ENCODE measurements around the gene DENND5B.

DNA sequence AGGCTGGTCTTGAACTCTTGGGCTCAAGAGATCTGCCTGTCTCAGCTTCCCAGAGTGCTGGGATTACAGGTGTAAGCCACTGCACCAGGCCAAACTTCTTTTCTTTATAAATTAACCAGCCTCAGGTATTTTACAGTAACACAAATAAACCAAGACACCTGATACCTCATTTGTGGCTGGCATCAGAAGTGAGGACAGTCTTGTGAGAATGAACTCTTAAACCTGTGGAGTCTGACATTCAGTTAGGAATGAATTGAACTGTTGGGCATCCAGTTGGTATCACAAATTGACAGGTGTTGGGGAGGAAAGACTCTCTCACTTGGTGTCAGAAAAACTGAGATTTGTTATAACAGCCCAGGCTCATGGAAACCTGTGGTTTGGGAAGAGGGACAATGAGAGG is 120.5 kb downstream of the DENND5B start:
- TF ChIP-seq, protein P1, sequence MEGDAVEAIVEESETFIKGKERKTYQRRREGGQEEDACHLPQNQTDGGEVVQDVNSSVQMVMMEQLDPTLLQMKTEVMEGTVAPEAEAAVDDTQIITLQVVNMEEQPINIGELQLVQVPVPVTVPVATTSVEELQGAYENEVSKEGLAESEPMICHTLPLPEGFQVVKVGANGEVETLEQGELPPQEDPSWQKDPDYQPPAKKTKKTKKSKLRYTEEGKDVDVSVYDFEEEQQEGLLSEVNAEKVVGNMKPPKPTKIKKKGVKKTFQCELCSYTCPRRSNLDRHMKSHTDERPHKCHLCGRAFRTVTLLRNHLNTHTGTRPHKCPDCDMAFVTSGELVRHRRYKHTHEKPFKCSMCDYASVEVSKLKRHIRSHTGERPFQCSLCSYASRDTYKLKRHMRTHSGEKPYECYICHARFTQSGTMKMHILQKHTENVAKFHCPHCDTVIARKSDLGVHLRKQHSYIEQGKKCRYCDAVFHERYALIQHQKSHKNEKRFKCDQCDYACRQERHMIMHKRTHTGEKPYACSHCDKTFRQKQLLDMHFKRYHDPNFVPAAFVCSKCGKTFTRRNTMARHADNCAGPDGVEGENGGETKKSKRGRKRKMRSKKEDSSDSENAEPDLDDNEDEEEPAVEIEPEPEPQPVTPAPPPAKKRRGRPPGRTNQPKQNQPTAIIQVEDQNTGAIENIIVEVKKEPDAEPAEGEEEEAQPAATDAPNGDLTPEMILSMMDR (conservative IDR thresholded peaks at IDR 0.05; ENCODE audit: low read depth, low read length), result no peak
- no peak for TF ChIP-seq POLR2A (IDR thresholded peaks at IDR 0.05; ENCODE audit: low read depth, low read length)
- no peak for TF ChIP-seq BHLHE40 (IDR thresholded peaks at IDR 0.05; ENCODE audit: low read depth, low read length)
- TF ChIP-seq RAD21 (IDR thresholded peaks at IDR 0.05; ENCODE audit: low read length), result no peak
- TF ChIP-seq NFE2L2 (IDR thresholded peaks at IDR 0.05; ENCODE audit: low read depth, low read length), result no peak
- TF ChIP-seq, protein P2, sequence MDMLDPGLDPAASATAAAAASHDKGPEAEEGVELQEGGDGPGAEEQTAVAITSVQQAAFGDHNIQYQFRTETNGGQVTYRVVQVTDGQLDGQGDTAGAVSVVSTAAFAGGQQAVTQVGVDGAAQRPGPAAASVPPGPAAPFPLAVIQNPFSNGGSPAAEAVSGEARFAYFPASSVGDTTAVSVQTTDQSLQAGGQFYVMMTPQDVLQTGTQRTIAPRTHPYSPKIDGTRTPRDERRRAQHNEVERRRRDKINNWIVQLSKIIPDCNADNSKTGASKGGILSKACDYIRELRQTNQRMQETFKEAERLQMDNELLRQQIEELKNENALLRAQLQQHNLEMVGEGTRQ (IDR thresholded peaks at IDR 0.05; ENCODE audit: low read depth, low read length), result no peak
- no peak for TF ChIP-seq RCOR1 (IDR thresholded peaks at IDR 0.05; ENCODE audit: insufficient replicate concordance, low read length)
- no peak for TF ChIP-seq RFX5 (IDR thresholded peaks at IDR 0.05; ENCODE audit: low read depth, low read length)
- TF ChIP-seq MXI1 (IDR thresholded peaks at IDR 0.05; ENCODE audit: borderline replicate concordance, low read depth, low read length), result no peak
- no peak for TF ChIP-seq CEBPB (IDR thresholded peaks at IDR 0.05; ENCODE audit: low read depth, low read length)

Data from IMR-90 (cell line).